ENCODE measurements around the gene SETD2. TPM values are rescaled to one million over a fixed set of nuclear protein-coding genes. Genes with fewer than 3 reads are reported as not detected.

SETD2 gene
- total RNA-seq, 4 donors from 2014 or later: 54.3 to 113 (median 67.9) TPM

DNA sequence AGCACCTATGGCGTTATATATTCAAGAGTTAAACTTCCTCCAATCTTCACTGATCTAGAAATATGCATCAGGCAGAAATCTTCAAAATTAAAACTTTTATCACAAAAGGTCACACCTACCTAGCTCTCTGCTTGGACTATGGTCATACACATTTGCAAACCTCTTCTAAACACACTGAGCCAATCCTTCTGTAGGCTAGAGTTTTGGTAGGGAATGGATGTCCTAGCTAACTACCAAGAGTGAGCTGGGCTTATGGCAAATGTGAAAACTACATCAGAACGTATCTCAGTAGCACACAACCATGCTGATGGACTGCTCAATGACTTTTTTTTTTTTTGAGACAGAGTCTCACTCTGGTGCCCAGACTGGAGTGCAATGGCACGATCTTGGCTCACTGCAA lies 29.6 kb downstream of the SETD2 start:
- intact Hi-C loops (cut with DNase I; ENCODE audit: low total_unique reads) (no loop called here), in situ Hi-C loops (cut with MboI; ENCODE audit: low pct_ligation_motif_present in 1 of 4, low pct_unique_long_range_greater_than_20kb in 1 of 4, low sequenced_read_pairs in 3 of 4) (no loop called here)
- Histone ChIP-seq H3K4me1 (peaks cover 0 to 39% (median 16%) of the 10 kb centered on the region in 4 donors), H3K36me3 (no peaks in the 10 kb centered on the region), H3K27me3 (no peaks in the 10 kb centered on the region), H3K27ac (no peak overlapping the region), H3K9me3 (no peaks in the 10 kb centered on the region), H3K4me3 (no peak overlapping the region)
- DNase-seq: no peak
- 73 to 83% methylated on average over 2 to 3 of the region's 3 CpGs for WGBS, 2 donors (ENCODE audit: low coverage in 1 of 2)
- TF ChIP-seq POLR2AphosphoS5 (IDR thresholded peaks at IDR 0.05) (no peak), POLR2A (IDR thresholded peaks at IDR 0.05) (no peak), EP300 (IDR thresholded peaks at IDR 0.05; ENCODE audit: low read depth) (no peak), CTCF (IDR thresholded peaks at IDR 0.05) (no peak)

- 93 to 94% methylated on average over 2 to 3 of the region's 3 CpGs for WGBS, 2 donors (ENCODE audit: low coverage in 1 of 2)
- TF ChIP-seq POLR2A (IDR thresholded peaks at IDR 0.05): no peak
- TF ChIP-seq EP300 (IDR thresholded peaks at IDR 0.05; ENCODE audit: low read depth): no peak
- no peak for TF ChIP-seq POLR2AphosphoS5 (IDR thresholded peaks at IDR 0.05)
- TF ChIP-seq CTCF (IDR thresholded peaks at IDR 0.05): no peak
- in situ Hi-C loops (cut with MboI; ENCODE audit: low pct_ligation_motif_present in 1 of 4, low pct_unique_long_range_greater_than_20kb in 1 of 4, low sequenced_read_pairs in 3 of 4): no loop called here
- intact Hi-C loops (cut with DNase I; ENCODE audit: low total_unique reads): no loop called here
- Histone ChIP-seq H3K9me3 (no peaks in the 10 kb centered on the region), H3K4me3 (no peak overlapping the region), H3K27me3 (no peaks in the 10 kb centered on the region), H3K36me3 (no peaks in the 10 kb centered on the region), H3K4me1 (peaks cover 0 to 39% (median 16%) of the 10 kb centered on the region in 4 donors), H3K27ac (no peak overlapping the region)
- no peak for DNase-seq
These were observed 30.3 kb downstream of the SETD2 start for GRCh38 chr3:47133641-47134040.

- no peaks in the 10 kb centered on the region for H3K36me3 ChIP-seq
- no peaks in the 10 kb centered on the region for H3K9me3 ChIP-seq
- TF ChIP-seq CTCF (IDR thresholded peaks at IDR 0.05): no peak
- DNase-seq: no peak
- in situ Hi-C loops (cut with MboI; ENCODE audit: low pct_ligation_motif_present in 1 of 4, low pct_unique_long_range_greater_than_20kb in 1 of 4, low sequenced_read_pairs in 3 of 4) (no loop called here), intact Hi-C loops (cut with DNase I; ENCODE audit: low total_unique reads) (no loop called here)
- peaks cover 0 to 23% (median 8%) of the 10 kb centered on the region in 4 donors for H3K4me1 ChIP-seq
- H3K4me3 ChIP-seq: no peak overlapping the region
- no peak overlapping the region for H3K27ac ChIP-seq
- H3K27me3 ChIP-seq: no peaks in the 10 kb centered on the region
- 60 to 81% methylated on average over 2 of the region's 2 CpGs for WGBS, 2 donors (ENCODE audit: low coverage in 1 of 2)
These were observed 33.4 kb downstream of the SETD2 start for GRCh38 chr3:47130557-47130956.

DNA sequence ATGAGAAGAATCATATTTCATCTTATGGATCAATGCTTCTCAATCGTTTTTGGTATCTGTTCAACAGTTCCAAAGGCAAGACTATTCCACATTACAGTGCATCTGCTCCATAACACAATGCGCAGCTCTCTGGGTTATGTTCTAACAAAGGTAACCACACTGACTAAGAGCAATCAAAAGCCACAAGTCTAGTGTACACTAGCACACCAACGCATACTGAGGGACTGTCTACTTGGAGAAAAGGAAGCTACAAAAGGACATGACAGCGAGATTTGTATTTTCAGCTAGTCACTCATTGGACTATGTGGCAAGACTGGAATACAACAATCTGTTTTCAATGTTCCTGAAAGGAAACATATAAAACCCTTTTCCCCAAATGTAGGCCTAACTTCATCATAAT lies 35.8 kb downstream of the SETD2 start:
- no peaks in the 10 kb centered on the region for H3K9me3 ChIP-seq
- no peaks in the 10 kb centered on the region for H3K27me3 ChIP-seq
- peaks cover 0 to 13% (median 4%) of the 10 kb centered on the region in 4 donors for H3K36me3 ChIP-seq
- intact Hi-C loops (cut with DNase I; ENCODE audit: low total_unique reads) (no loop called here), in situ Hi-C loops (cut with MboI; ENCODE audit: low pct_ligation_motif_present in 1 of 4, low pct_unique_long_range_greater_than_20kb in 1 of 4, low sequenced_read_pairs in 3 of 4) (no loop called here)
- H3K27ac ChIP-seq: no peak overlapping the region
- H3K4me1 ChIP-seq: peaks cover 0 to 5% (median 0%) of the 10 kb centered on the region in 4 donors
- 83% methylated on average over 2 to 4 of the region's 4 CpGs for WGBS, 2 donors (ENCODE audit: low coverage in 1 of 2)
- no peak overlapping the region for H3K4me3 ChIP-seq
- no peak for DNase-seq
- TF ChIP-seq EP300 (IDR thresholded peaks at IDR 0.05; ENCODE audit: low read depth) (no peak), POLR2A (IDR thresholded peaks at IDR 0.05) (no peak), CTCF (IDR thresholded peaks at IDR 0.05) (no peak), POLR2AphosphoS5 (IDR thresholded peaks at IDR 0.05) (no peak)

Data from transverse colon (tissue), 4 donors.